NB4 (cell line): ENCODE measurements around the gene PHF20.

ENCODE experiments used
- CTCF ChIP-seq: IDR thresholded peaks from one replicate; pipeline ENCODE4 v1.5.1; 2012; ENCODE audit warnings: low read depth, low read length
- MYC ChIP-seq: IDR thresholded peaks from 2 replicates; pipeline ENCODE4 v1.6.1; 2011; ENCODE audit warnings: low read depth, low read length
- POLR2A ChIP-seq: IDR thresholded peaks from 2 replicates; pipeline ENCODE4 v1.6.1; 2011; ENCODE audit warnings: mild to moderate bottlenecking; ENCODE audit not compliant: insufficient read length; ENCODE audit errors: extremely low read depth

GRCh38 chr20:35826397-35826998 is 54.7 kb downstream of the PHF20 start:
- TF ChIP-seq CTCF (no peak), POLR2A (no peak), MYC (no peak)
